ENCODE data around the gene KCTD13.

KCTD13 gene

GRCh38 chr16:29925781-29926710, at the start of gene KCTD13:
KCTD13 (minus strand) TSS chr16:29926226; CDS start chr16:29926033, 193 bp downstream.
- Histone ChIP-seq H3K36me3 (ENCODE audit: insufficient read depth, low read length) (peaks cover 4% of the 10 kb centered on the region; the same call in 1 of the 2 replicates), H3K79me2 (ENCODE audit: control insufficient read depth, insufficient read depth, low read length, unreplicated experiment) (peaks cover 32% of the 10 kb centered on the region), H3K4me1 (ENCODE audit: control insufficient read depth, insufficient read depth, low read length, unreplicated experiment) (peaks cover 12% of the 10 kb centered on the region), H3K4me3 (ENCODE audit: low read depth, low read length) (peak within 1 kb of the TSS; percentile 83), H3K27ac (ENCODE audit: low read depth, low read length) (peak within 1 kb of the TSS; percentile 58), H3K27me3 (ENCODE audit: insufficient read depth, low read length) (no peaks in the 10 kb centered on the region), H2AFZ (ENCODE audit: low read length, unreplicated experiment) (peak within 1 kb of the TSS; percentile 72)

GRCh38 chr16:29975134-29975538, 49.1 kb upstream of the KCTD13 start:
- Histone ChIP-seq H3K4me1 (ENCODE audit: control insufficient read depth, insufficient read depth, low read length, unreplicated experiment) (peaks cover 23% of the 10 kb centered on the region), H2AFZ (ENCODE audit: low read length, unreplicated experiment) (no peak overlapping the region), H3K27me3 (ENCODE audit: insufficient read depth, low read length) (no peaks in the 10 kb centered on the region), H3K79me2 (ENCODE audit: control insufficient read depth, insufficient read depth, low read length, unreplicated experiment) (peaks cover 58% of the 10 kb centered on the region), H3K27ac (ENCODE audit: low read depth, low read length) (no peak overlapping the region), H3K4me3 (ENCODE audit: low read depth, low read length) (peak overlapping the region; percentile 88), H3K36me3 (ENCODE audit: insufficient read depth, low read length) (peaks cover 11% of the 10 kb centered on the region; the same call in 1 of the 2 replicates)

- Histone ChIP-seq H3K79me2 (ENCODE audit: control insufficient read depth, insufficient read depth, low read length, unreplicated experiment) (peaks cover 56% of the 10 kb centered on the region), H3K4me3 (ENCODE audit: low read depth, low read length) (peak overlapping the region; percentile 88), H3K36me3 (ENCODE audit: insufficient read depth, low read length) (peaks cover 5% of the 10 kb centered on the region; the same call in 1 of the 2 replicates), H3K27ac (ENCODE audit: low read depth, low read length) (peak overlapping the region; percentile 36), H2AFZ (ENCODE audit: low read length, unreplicated experiment) (peak overlapping the region; percentile 44), H3K4me1 (ENCODE audit: control insufficient read depth, insufficient read depth, low read length, unreplicated experiment) (peaks cover 23% of the 10 kb centered on the region), H3K27me3 (ENCODE audit: insufficient read depth, low read length) (no peaks in the 10 kb centered on the region)
Observed at GRCh38 chr16:29974291-29975133, 48.5 kb upstream of the KCTD13 start.

GRCh38 chr16:29973384-29974246, 47.6 kb upstream of the KCTD13 start, which contains the start of gene TAOK2:
TAOK2 (plus strand) TSS chr16:29973868; CDS start chr16:29977773, 3,905 bp downstream.
- Histone ChIP-seq H3K79me2 (ENCODE audit: control insufficient read depth, insufficient read depth, low read length, unreplicated experiment) (peaks cover 48% of the 10 kb centered on the region), H3K27ac (ENCODE audit: low read depth, low read length) (peak within 1 kb of the TSS; percentile 36), H2AFZ (ENCODE audit: low read length, unreplicated experiment) (peak within 1 kb of the TSS; percentile 47), H3K4me3 (ENCODE audit: low read depth, low read length) (peak within 1 kb of the TSS; percentile 88), H3K27me3 (ENCODE audit: insufficient read depth, low read length) (no peaks in the 10 kb centered on the region), H3K4me1 (ENCODE audit: control insufficient read depth, insufficient read depth, low read length, unreplicated experiment) (peaks cover 23% of the 10 kb centered on the region), H3K36me3 (ENCODE audit: insufficient read depth, low read length) (peaks cover 3% of the 10 kb centered on the region; the same call in 1 of the 2 replicates)

GRCh38 chr16:29972992-29973383, 47.0 kb upstream of the KCTD13 start:
- peaks cover 23% of the 10 kb centered on the region for H3K4me1 ChIP-seq (ENCODE audit: control insufficient read depth, insufficient read depth, low read length, unreplicated experiment)
- peaks cover 43% of the 10 kb centered on the region for H3K79me2 ChIP-seq (ENCODE audit: control insufficient read depth, insufficient read depth, low read length, unreplicated experiment)
- H2AFZ ChIP-seq (ENCODE audit: low read length, unreplicated experiment), result peak overlapping the region; percentile 47
- peaks cover 8% of the 10 kb centered on the region; the same call in 1 of the 2 replicates for H3K36me3 ChIP-seq (ENCODE audit: insufficient read depth, low read length)
- H3K4me3 ChIP-seq (ENCODE audit: low read depth, low read length), result no peak overlapping the region
- H3K27ac ChIP-seq (ENCODE audit: low read depth, low read length), result no peak overlapping the region
- H3K27me3 ChIP-seq (ENCODE audit: insufficient read depth, low read length), result no peaks in the 10 kb centered on the region

- Histone ChIP-seq H3K27ac (ENCODE audit: low read depth, low read length) (no peak overlapping the region), H3K4me3 (ENCODE audit: low read depth, low read length) (no peak overlapping the region), H3K36me3 (ENCODE audit: insufficient read depth, low read length) (peaks cover 8% of the 10 kb centered on the region; the same call in 1 of the 2 replicates)
Observed at GRCh38 chr16:29972500-29972899, 46.5 kb upstream of the KCTD13 start.

GRCh38 chr16:29971304-29971703, 45.3 kb upstream of the KCTD13 start:
- no peaks in the 10 kb centered on the region for H3K27me3 ChIP-seq (ENCODE audit: insufficient read depth, low read length)
- H3K27ac ChIP-seq (ENCODE audit: low read depth, low read length), result no peak overlapping the region
- peaks cover 14% of the 10 kb centered on the region for H3K4me1 ChIP-seq (ENCODE audit: control insufficient read depth, insufficient read depth, low read length, unreplicated experiment)
- no peak overlapping the region for H3K4me3 ChIP-seq (ENCODE audit: low read depth, low read length)
- H3K36me3 ChIP-seq (ENCODE audit: insufficient read depth, low read length), result peaks cover 8% of the 10 kb centered on the region; the same call in 1 of the 2 replicates
- H2AFZ ChIP-seq (ENCODE audit: low read length, unreplicated experiment), result no peak overlapping the region
- H3K79me2 ChIP-seq (ENCODE audit: control insufficient read depth, insufficient read depth, low read length, unreplicated experiment), result peaks cover 26% of the 10 kb centered on the region

More at GRCh38 chr16:29972500-29972899, 46.5 kb upstream of the KCTD13 start:
- Histone ChIP-seq H3K27me3 (ENCODE audit: insufficient read depth, low read length) (no peaks in the 10 kb centered on the region), H2AFZ (ENCODE audit: low read length, unreplicated experiment) (no peak overlapping the region), H3K79me2 (ENCODE audit: control insufficient read depth, insufficient read depth, low read length, unreplicated experiment) (peaks cover 38% of the 10 kb centered on the region), H3K4me1 (ENCODE audit: control insufficient read depth, insufficient read depth, low read length, unreplicated experiment) (peaks cover 23% of the 10 kb centered on the region)

GRCh38 chr16:29968205-29968604, 42.2 kb upstream of the KCTD13 start:
- H3K27ac ChIP-seq (ENCODE audit: low read depth, low read length), result no peak overlapping the region
- peaks cover 2% of the 10 kb centered on the region for H3K79me2 ChIP-seq (ENCODE audit: control insufficient read depth, insufficient read depth, low read length, unreplicated experiment)
- H3K4me1 ChIP-seq (ENCODE audit: control insufficient read depth, insufficient read depth, low read length, unreplicated experiment), result peaks cover 2% of the 10 kb centered on the region
- H3K36me3 ChIP-seq (ENCODE audit: insufficient read depth, low read length), result peaks cover 13% of the 10 kb centered on the region
- H3K4me3 ChIP-seq (ENCODE audit: low read depth, low read length), result no peak overlapping the region
- no peak overlapping the region for H2AFZ ChIP-seq (ENCODE audit: low read length, unreplicated experiment)
- no peaks in the 10 kb centered on the region for H3K27me3 ChIP-seq (ENCODE audit: insufficient read depth, low read length)

- Histone ChIP-seq H3K27me3 (ENCODE audit: insufficient read depth, low read length) (no peaks in the 10 kb centered on the region), H3K36me3 (ENCODE audit: insufficient read depth, low read length) (peaks cover 5% of the 10 kb centered on the region), H3K27ac (ENCODE audit: low read depth, low read length) (peak overlapping the region; percentile 80), H2AFZ (ENCODE audit: low read length, unreplicated experiment) (peak overlapping the region; percentile 90), H3K4me1 (ENCODE audit: control insufficient read depth, insufficient read depth, low read length, unreplicated experiment) (peaks cover 11% of the 10 kb centered on the region), H3K79me2 (ENCODE audit: control insufficient read depth, insufficient read depth, low read length, unreplicated experiment) (peaks cover 8% of the 10 kb centered on the region), H3K4me3 (ENCODE audit: low read depth, low read length) (peak overlapping the region; percentile 84)
Observed at GRCh38 chr16:29963021-29963743, 37.2 kb upstream of the KCTD13 start.

Data from ACC112 (cell line).